Stimulated activated CD8-positive, alpha-beta memory T cell treated with anti-CD3 and anti-CD28 coated beads, Interleukin-15, amount 100 ng/mL, for 24 hours (primary cell): ENCODE results near the gene GDNF.
"Not testable (repeated sequence)": the region's sequence is repeated elsewhere in the genome, so short reads cannot be mapped to it uniquely, and the experiment has no call there.

Experiments
- DNase-seq: peaks from one replicate; pipeline ENCODE4 v3.0.0-alpha.2; 2020; ENCODE audit warnings: low read depth

The GDNF gene

DNA sequence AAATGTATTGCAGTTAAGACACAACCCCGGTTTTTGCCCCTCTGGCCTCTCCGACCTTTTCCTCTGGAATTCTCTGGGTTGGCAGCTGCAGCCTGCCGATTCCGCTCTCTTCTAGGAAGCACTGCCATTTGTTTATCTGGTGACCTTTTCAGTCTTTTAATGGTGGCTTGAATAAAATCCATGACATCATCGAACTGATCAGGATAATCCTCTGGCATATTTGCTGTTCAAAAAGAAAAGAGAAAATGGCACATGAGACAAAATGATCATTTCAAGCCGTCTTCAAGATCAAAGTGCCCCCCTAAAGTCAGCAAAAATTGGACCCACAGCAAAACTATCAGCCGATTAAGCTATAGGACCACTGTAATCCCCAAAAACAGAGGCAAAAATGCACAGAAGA lies 23.9 kb downstream of the GDNF start:
- no peak for DNase-seq

DNA sequence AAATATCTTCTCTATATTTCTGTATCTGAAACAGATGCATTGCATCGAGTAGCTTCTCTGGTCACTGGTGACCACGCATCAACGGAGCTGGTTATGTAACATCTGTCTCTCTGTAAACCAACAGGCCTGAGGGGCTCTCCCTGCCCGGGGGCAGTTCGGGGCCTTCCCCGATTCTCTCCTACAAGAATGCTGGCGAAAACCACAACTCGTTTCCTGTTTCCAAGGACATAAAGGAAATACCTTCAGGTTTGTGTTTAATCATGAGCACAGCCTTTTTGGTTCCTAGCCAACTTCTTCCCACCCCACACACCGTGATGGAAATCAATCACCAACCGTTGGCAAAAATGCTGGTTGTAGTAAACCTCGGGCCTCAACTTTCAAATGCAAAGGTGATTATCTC lies 25.1 kb downstream of the GDNF start:
- no peak for DNase-seq

DNA sequence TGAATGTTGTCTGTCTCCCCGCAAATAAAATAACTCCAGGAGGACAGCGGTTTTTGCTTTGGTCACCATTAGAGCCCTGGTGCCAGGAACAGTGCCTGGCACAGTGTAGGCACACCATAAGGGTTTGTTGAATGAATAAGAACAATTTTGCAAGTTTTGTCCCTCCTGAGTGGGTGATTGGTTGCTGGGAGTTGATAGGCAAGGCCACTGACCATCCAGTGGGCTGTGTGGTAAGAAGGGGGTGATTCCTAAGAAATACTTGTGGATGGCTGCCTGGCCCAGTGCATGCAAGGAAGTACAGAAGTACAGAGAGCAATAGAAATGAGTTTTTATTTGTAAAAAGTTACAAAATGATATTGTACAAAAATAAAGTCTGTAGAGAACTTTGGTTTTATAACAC lies 27.5 kb downstream of the GDNF start:
- DNase-seq: no peak

DNA sequence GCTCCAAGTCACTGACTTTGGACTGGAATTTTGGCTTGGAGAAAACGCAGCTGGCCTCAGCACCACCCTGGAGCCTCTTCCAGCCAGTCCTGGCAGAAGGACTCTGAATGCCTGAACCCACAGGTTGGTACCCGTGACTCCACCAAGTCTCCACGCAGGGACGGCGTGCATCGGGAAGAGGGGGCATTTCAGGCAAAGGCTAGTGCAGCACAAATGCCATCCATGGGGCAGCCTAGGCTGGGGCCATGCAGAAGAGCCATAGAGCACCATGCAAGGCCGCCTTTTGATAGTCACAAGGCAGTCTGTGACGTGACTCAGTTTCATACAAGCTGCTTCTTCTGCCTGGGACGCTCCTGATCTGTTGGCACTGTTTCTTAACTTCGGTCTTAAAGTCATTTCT lies 28.0 kb downstream of the GDNF start:
- DNase-seq: no peak

DNA sequence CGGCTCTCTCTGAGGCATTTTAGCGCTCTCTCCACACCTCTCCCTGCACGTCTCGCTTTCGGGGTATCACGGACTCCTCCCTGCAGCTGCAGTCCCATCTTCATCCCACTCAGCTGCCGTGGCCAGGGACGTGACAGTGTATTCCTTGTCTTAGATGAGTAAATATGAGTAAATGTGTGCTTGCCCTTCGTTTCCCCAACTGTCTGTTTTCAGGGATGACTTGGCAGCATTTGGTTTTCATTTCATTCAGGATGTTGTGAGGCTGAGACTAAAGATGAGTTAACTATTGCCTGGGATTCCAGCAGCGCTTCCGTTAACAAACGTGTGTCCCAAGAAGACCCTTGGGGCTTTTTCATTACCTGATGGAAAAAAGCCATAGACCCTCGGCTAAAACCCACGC lies 29.5 kb downstream of the GDNF start:
- DNase-seq: no peak

DNA sequence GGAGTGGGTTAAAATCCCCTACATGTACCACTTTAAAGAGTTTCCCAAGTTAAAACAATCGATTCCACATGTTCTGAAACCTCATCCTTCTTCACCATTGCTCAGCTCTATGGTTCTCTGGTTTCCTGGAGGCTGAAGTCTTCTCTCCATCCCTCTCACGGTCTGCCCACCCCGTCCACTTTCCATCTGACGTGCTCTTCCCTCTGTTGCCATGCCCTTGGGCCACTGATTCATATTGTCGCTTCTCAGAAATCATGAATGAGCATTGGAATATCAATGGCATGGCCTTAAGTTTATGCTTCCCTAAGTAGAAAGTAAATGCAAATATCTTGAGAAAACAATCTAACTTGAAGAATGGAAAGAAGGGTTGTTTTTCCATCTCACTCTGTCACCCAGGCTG lies 30.9 kb downstream of the GDNF start:
- DNase-seq: no peak

DNA sequence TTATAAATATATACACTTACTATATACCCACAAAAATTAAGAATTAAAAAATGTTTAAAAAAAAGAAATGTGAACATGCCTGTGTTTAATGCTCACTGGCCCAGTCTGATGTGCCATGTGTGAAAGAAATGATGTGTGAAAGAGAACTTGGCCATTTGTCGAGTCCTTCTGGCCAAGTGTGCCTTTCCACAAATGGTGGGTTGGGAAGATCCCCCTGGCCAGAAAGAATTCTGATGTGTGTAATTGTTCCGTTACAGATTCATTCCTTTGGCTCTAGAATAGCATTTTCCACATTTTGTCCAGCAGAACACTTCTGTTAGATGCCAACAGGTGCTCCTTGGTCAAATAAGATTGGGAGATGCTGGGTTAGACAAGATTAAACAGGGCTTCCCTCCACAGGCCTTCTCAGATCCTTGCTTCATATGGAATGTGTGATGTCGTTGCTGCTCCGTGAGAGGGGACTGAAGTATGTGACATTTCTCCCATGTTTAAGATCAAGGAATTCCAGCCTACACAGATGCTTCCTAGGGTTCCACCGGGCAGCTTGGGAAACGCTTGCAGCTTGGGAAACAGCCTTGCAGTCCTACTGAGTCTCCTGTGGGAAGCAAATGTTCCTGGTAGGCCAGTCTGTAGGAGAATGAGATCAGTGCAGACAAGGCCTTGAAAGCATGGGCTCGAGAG lies 32.1 kb downstream of the GDNF start:
- no peak for DNase-seq

DNA sequence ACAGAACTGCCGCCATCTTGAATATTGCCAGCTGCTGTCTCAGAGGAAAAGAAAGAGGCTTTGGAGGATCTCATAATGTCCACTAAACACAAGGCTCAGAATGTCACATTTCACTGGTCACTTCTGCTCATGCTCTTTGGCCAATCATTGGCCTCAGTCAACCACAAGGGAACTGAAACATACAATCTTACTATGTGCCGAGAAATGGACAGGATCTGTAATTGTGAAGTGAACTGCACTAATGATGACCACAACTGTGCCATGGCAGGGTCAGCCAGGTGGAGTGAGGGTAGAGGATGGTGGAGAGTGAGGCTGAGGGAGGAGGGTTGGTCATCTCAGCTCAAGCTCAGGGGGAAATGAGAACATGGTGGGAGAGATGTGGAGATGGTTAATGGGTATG lies 32.8 kb downstream of the GDNF start:
- no peak for DNase-seq

DNA sequence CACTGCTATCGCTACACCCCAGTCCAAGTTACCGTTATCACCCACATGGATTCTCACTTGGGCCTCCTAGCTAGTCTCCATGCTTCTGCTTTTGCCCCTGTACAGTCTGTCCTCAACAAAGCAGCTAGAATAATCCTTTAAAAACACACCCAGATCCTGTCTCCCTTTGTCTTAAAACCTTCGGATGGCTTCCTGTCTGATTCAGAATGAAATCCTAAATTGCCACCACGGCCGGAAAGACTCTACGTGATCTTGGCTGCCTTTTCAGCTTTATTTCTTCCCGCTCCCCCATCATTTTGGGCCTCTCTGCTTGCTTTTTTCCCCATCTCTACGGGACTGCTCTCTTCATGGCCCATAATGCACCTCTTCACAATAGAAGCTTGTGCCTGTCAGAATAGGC lies 33.4 kb downstream of the GDNF start:
- DNase-seq: no peak

DNA sequence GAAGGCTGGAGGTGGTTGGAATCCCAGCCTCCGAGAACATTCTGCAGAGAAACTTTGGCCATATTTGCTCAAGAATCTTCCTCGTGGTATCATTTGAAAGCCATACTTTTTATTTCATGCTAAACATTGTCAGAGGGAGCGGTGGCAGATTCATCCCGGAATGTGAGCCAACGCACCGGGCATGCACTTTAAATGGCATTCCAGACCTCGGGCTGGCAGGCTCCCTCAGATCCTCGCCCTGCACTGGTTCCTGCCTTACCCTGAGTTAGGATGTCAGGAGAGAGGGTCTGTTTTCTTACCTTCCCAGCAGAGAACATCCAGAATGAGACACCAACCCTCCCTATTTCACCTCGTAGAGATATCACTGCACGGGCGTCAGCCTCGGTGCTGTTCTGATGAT lies 33.8 kb downstream of the GDNF start:
- DNase-seq: no peak

DNA sequence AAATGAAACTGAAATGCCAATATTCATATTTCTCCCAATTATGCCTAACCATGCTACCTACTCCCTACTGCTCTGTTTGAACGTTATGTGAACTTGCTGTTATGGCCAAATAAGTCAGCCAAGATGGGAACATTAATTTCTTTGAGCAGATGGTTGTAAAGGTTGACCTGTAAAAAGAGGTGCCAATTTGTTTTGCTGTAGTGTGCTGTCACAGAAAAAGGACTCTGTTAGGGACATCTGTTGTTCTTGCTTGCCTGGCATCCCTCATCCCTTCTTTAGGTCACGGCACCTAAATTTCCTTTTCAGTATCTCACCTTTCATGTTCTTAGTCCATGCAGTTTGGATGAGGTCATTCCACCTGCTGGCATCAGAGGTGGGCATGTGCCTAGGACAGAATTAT lies 35.4 kb downstream of the GDNF start:
- no peak for DNase-seq

DNA sequence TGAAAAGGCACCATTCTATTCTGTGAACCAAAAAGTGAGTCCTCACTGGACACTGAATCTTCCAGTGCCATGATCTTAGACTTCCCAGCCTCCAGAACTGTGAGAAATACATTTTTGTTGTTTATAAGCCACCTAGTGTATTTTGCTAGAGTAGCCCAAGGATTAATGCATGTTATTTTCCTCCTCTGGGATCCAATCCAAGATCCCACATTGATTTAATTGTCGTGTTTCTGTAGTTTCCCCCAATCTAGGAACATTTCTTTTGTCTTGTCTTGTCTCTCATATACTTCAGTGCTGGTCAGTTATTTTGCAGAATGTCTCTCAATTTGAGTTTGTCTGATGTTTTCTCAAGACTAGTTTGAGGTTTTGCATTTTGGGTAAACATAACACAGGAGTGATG lies 36.4 kb downstream of the GDNF start:
- no peak for DNase-seq

DNA sequence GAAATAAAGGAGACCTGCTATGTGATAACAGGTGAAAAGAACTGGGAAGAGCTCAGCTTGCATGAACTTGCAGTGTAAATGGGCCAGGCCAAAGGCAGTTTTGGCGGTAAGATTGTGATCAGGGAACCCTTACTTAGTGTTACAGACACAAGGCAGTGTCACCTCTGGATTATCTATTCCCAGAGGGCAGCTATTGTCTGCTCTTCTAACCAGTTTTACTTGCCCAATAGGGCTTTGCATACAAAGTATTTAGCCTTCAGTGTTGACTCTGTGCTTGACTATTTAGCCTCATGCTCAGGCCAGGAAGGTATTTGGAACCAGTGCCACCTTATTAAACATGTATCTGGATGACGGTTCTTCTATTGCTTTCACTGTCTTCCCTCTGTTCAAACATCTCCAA lies 38.3 kb downstream of the GDNF start:
- no peak for DNase-seq

DNA sequence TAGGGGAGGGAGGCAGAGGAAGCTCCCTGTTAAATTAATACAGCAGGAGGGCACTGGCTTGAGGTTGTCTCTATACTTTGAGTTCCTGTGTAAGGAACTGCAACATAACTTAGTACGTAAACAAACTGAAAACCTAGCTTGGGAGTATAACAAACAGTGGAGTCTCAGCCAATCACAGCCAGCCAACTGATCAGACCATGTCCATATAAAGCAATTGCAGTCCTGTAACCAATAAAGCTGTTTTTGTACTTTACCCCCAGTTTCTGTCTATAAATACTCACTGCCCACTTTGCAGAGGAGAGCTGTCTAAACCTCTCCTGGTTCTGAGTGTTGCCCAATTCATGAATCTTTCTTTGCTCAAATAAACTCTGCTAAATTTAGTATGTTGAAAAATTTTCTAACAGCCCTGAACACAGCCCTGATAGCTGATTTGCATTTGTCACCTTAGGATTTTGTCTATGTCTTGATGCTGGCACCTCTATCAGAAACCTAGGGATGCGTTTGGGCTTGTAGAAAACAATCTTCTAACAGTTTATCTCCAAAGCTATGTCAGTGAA lies 39.9 kb downstream of the GDNF start:
- DNase-seq: no peak

DNA sequence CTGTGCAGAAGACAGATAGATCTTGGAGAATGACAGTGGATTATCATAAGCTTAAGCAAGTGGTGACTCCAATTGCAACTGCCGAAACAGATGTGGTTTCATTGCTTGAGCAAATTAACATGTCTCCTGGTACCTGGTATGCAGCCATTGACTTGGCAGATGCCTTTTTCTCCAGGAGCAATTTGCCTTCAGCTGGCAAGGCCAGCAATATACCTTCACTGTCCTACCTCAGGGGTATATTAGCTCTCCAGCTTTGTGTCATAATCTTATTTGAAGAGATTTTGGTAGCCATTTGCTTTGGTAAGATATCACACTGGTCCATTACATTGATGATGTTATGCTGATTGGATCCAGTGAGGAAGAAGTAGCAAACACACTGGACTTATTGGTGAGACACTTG lies 43.4 kb downstream of the GDNF start:
- DNase-seq: not testable (repeated sequence)

DNA sequence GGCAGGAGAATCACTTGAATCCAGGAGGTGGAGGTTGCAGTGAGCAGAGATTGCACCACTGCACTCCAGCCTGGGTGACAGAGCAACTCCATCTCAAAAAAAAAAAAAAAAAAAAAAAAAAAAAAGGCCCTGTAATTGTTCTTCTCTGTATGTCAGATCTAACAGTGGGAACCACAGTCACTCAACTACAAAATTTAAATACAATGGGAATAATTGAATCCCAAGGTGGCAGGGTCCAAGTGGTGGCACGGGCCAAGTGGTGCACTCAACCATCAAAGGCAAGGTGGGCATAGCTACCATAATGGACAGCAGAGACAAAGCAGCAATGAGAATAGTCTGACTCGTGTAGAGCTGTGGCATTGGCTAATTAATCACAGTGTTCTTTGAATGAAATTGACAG lies 44.5 kb downstream of the GDNF start:
- DNase-seq: not testable (repeated sequence)

DNA sequence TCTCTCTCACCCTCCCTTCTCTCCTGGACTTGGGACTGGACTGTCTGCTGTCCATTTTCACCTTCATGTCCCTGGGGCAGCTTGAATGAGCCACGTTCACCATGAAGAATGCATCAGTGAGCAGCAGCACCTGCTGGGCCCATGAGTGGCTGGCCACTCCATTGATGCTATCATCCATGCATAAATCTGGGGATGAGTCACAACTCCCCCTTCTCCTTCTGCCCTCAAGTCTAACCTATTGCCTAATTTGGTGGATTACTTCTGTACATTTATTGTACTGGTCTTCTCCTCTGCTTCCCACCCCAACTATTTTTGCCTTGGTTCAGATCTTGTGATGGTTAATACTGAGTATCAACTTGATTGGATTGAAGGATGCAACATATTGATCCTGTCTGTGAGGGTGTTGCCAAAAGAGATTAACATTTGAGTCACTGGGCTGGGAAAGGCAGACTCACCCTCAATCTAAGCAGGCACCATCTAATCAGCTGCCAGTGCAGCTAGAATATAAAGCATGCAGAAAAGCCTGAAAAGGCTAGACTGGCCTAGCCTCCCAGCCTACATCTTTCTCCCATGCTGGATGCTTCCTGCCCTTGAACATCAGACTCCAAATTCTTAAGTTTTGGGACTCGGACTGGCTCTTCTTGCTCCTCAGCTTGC lies 46.7 kb downstream of the GDNF start:
- DNase-seq: no peak

DNA sequence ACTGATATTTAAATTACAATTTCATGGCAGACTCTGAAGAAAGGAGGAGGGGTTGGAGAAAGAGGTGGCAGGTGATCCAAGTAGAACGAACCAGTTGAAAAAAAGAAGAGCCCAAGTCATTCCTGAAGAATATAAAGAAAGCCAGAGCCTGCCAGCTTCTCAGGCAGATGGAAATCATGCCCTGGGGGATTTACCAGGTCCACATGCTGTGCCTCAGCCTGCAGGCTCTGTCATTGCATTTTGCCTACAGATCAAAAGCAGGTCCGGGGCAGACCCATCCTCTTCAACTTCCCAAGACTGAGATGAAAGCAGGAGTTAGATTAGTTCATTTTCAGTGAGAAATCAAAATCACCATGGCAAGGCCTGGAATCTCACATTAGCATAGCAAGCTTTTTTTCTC lies 48.5 kb downstream of the GDNF start:
- DNase-seq: no peak

DNA sequence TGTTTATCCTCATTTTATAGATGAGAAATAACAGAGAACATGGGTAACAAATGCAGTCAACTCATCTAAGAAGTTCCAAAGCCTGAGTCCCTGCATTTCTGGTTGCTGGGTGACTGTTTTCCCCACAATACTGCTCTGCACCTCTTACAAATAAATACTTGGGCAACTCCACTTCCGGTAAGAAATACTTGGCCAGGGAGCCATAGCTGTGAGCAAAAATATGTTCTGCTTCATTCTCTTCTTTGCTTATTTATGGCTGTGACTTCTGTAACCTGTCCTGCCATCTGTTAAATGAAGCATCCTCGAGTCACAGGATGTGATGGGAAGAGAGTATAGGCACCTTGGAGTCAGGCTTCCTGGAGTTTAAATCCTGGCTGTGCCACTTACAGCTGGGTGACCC lies 49.9 kb downstream of the GDNF start:
- no peak for DNase-seq

DNA sequence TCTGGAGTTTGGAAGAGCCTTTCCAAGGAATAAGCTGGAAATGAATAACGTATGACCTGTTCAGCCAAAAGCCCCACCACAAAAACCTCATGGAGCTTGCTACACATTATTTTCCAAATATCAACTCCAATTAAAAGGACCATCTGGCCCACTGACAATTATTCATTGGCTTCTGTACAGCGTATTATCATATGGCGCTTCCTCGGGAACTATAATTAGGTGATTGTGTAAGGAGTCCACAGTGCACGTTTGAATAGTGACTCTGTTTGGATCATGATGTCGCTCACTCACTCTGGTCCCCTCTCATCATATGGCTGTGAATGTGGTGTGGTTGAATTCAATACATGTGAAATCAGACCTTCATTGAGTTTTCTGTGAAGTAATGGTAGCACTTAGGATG lies 52.1 kb downstream of the GDNF start:
- no peak for DNase-seq

DNA sequence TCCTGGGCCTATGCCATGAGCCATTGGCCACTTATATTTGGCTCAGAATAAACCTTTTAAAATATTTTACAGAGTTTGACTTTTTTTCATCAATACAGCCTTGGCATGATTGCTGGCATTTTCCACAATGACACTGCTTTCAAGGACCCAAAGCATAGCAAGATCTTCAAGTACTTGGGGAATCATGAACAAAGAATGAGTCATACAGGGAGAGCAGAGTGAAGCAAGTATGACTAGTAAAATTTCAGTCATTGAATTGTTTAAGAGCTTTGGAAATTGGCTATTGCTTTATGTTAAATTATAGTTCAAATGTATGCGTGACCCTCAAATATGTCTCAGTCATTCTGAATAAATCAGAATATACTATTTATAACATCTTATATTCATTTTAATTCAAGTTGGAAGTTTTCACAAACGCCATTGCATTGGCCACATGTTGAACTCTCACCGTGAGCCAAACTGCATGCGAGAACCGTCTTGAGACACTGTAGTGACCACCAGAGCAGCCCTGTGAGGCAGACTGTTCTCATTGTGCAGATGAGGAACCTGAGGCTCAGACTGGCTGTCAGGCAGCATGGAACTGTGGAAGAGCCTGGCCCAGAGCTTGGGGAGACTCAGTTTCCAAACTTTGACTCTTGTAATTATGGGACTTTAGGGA lies 52.9 kb downstream of the GDNF start:
- DNase-seq: no peak

DNA sequence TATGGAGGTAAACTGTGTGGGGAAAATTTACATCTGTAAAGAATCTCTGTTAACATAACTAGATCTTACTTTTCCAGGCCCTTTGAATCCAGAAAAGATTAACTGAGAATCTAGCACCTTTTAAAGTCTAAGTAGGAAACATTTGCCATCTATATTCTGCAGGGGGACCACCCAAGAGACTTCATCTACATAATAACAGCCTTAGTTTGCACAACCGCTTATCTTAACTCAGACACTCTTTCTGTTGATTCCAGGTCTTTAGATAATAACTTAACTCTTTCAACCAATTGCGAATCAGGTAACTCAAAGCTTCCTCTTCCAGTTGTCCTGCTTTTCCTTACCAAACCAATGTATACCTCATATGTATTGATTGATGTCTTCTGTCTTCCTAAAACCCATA lies 53.4 kb downstream of the GDNF start:
- DNase-seq: no peak

DNA sequence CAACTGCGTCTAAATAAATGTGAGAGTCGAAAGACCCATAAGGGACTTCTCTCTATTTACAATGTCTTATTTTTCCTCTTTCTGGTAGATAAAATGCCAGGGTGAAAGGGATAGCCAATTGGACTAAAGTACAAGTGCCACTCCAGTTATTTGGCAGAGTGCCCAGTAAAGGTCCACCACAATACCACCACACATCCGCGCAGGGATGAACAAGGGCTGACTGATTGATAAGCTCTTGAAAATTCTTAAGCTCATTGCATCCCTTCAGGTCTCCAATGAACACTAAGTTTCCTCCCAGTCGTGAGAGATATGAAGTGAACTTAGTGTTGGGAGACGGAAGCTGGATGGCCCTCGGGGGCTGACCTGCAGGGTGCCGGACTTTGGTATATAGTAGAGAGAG lies 58.4 kb downstream of the GDNF start:
- not testable (repeated sequence) for DNase-seq
